K562 (cell line): ENCODE measurements around the gene DAPK3.

Experiments used
- CTCF ChIP-seq, 3 experiments: IDR thresholded peaks in 2 of 3; conservative IDR thresholded peaks in 1 of 3; 2 replicates each; pipeline ENCODE4 v1.5.1; 2011 to 2012; ENCODE audit warnings: low read length in 3 of 3, mild to moderate bottlenecking in 3 of 3, control low read depth in 2 of 3, improper control_type of control experiment in 1 of 3, inconsistent platforms in 1 of 3, low read depth in 1 of 3, mixed read lengths in 1 of 3, moderate library complexity in 1 of 3; ENCODE audit not compliant: insufficient read depth in 2 of 3
- CXXC5 ChIP-seq: fragments of 250-450 bp; sonication (Bioruptor Pico); IDR thresholded peaks from 2 replicates; pipeline ENCODE4 v1.8.0; 2022; ENCODE audit warnings: inconsistent platforms, mild to moderate bottlenecking, moderate library complexity
- E2F5 ChIP-seq: sonication (generic); formaldehyde crosslinking; IDR thresholded peaks from 2 replicates; pipeline ENCODE4 v1.8.0; 2022; ENCODE audit warnings: mild to moderate bottlenecking, missing genetic modification reagents
- EP300 ChIP-seq: IDR thresholded peaks from 2 replicates; pipeline ENCODE4 v1.6.1; 2012; ENCODE audit warnings: low read length, improper control_type of control experiment
- GATAD2A ChIP-seq: fragments of 450-650 bp; IDR thresholded peaks from 2 replicates; pipeline ENCODE4 v1.6.1; 2017
- JUN ChIP-seq, 2 experiments: sonication (generic) in 1 of 2; formaldehyde crosslinking in 1 of 2; IDR thresholded peaks; 2 replicates each; pipeline versions ENCODE4 v1.6.1 to v1.8.0; 2012 to 2022; ENCODE audit warnings: borderline replicate concordance in 2 of 2, mild to moderate bottlenecking in 2 of 2, improper control_type of control experiment in 1 of 2, low read depth in 1 of 2, low read length in 1 of 2, missing genetic modification reagents in 1 of 2
- WHSC1 ChIP-seq: IDR thresholded peaks from one replicate; pipeline ENCODE4 v1.6.1; 2012; ENCODE audit warnings: low read length, control low read depth, inconsistent platforms
- ZNF644 ChIP-seq: fragments of 200-800 bp; sonication (Bioruptor generic); IDR thresholded peaks from 2 replicates; pipeline ENCODE4 v1.6.1; 2016; ENCODE audit warnings: low read depth, missing genetic modification characterization, missing compliant biosample characterization

- TF ChIP-seq CTCF (IDR thresholded peaks at IDR 0.05 in 2 of 3, conservative IDR thresholded peaks at IDR 0.05 in 1 of 3; ENCODE audit: insufficient read depth in 2 of 3, low read depth in 1 of 3, low read length in 3 of 3), result no peak
- TF ChIP-seq ZNF644 (tag), result no peak
- TF ChIP-seq GATAD2A, result no peak
- no peak for TF ChIP-seq CXXC5
- TF ChIP-seq EP300, result no peak
- no peak for TF ChIP-seq WHSC1
- TF ChIP-seq JUN (IDR thresholded peaks at IDR 0.05; ENCODE audit: borderline replicate concordance, low read depth, low read length), result no peak
- no peak for TF ChIP-seq JUN (CRISPR knock-in tag; IDR thresholded peaks at IDR 0.05; ENCODE audit: borderline replicate concordance)
- TF ChIP-seq E2F5, result no peak
Observed at GRCh38 chr19:3936506-3937442, 34.1 kb downstream of the DAPK3 start.
